ENCODE measurements around the gene DCC. TPM values are rescaled to one million over a fixed set of nuclear protein-coding genes. Genes with fewer than 3 reads are reported as not detected.

The DCC gene
- total and polyA plus RNA-seq, 9 of the 15 experiments (the other 6 are each of a cell fraction or from before 2014, with no cell fraction given), result not detected

DNA sequence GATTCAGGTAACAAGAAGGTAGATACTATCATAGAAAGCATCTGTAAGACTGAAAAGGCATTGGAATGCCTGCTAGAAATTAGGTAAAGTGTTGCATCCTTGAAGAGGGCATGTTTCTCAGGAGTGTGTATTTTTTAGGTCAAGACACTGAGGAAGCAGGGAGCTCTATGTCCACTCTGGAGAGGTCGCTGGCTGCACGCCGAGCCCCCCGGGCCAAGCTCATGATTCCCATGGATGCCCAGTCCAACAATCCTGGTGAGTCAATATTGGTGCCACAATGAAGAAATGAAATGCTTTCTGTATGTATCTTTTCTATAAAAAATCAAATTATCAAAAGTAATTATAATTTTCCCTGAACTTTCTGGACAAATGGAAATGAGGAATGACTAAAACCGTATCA is 1127.8 kb downstream of the DCC start:
- H3K27me3 ChIP-seq (ENCODE audit: control insufficient read depth in 2 of 2, insufficient read depth in 2 of 2, low read length in 2 of 2), result no peaks in the 10 kb centered on the region
- no TSS peak for BruUV-seq (replicated peaks)
- H3K9me3 ChIP-seq (replicated peaks; ENCODE audit: control insufficient read depth, insufficient read depth, low read depth, low read length), result no peaks in the 10 kb centered on the region
- TF ChIP-seq, protein P1, sequence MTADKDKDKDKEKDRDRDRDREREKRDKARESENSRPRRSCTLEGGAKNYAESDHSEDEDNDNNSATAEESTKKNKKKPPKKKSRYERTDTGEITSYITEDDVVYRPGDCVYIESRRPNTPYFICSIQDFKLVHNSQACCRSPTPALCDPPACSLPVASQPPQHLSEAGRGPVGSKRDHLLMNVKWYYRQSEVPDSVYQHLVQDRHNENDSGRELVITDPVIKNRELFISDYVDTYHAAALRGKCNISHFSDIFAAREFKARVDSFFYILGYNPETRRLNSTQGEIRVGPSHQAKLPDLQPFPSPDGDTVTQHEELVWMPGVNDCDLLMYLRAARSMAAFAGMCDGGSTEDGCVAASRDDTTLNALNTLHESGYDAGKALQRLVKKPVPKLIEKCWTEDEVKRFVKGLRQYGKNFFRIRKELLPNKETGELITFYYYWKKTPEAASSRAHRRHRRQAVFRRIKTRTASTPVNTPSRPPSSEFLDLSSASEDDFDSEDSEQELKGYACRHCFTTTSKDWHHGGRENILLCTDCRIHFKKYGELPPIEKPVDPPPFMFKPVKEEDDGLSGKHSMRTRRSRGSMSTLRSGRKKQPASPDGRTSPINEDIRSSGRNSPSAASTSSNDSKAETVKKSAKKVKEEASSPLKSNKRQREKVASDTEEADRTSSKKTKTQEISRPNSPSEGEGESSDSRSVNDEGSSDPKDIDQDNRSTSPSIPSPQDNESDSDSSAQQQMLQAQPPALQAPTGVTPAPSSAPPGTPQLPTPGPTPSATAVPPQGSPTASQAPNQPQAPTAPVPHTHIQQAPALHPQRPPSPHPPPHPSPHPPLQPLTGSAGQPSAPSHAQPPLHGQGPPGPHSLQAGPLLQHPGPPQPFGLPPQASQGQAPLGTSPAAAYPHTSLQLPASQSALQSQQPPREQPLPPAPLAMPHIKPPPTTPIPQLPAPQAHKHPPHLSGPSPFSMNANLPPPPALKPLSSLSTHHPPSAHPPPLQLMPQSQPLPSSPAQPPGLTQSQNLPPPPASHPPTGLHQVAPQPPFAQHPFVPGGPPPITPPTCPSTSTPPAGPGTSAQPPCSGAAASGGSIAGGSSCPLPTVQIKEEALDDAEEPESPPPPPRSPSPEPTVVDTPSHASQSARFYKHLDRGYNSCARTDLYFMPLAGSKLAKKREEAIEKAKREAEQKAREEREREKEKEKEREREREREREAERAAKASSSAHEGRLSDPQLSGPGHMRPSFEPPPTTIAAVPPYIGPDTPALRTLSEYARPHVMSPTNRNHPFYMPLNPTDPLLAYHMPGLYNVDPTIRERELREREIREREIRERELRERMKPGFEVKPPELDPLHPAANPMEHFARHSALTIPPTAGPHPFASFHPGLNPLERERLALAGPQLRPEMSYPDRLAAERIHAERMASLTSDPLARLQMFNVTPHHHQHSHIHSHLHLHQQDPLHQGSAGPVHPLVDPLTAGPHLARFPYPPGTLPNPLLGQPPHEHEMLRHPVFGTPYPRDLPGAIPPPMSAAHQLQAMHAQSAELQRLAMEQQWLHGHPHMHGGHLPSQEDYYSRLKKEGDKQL (CRISPR knock-in tag; IDR thresholded peaks at IDR 0.05; ENCODE audit: borderline replicate concordance), result no peak
- TF ChIP-seq FOXP1 (CRISPR knock-in tag; IDR thresholded peaks at IDR 0.05) (no peak), HES1 (IDR thresholded peaks at IDR 0.05; ENCODE audit: low read depth) (no peak), HDAC3 (IDR thresholded peaks at IDR 0.05; ENCODE audit: borderline replicate concordance, partially characterized antibody) (no peak), ELF1 (tag; IDR thresholded peaks at IDR 0.05) (no peak), ZNF253 (CRISPR knock-in tag; conservative IDR thresholded peaks at IDR 0.05) (no peak), ZFX (CRISPR knock-in tag; IDR thresholded peaks at IDR 0.05) (no peak), ZZZ3 (IDR thresholded peaks at IDR 0.05) (no peak), RUNX1 (IDR thresholded peaks at IDR 0.05; ENCODE audit: low read depth) (no peak), POLR2B (IDR thresholded peaks at IDR 0.05; ENCODE audit: low read depth, partially characterized antibody) (no peak), ZNF12 (CRISPR knock-in tag; IDR thresholded peaks at IDR 0.05) (no peak), POLR3G (IDR thresholded peaks at IDR 0.05; ENCODE audit: extremely low read depth, insufficient read length, insufficient replicate concordance) (no peak), NUFIP1 (IDR thresholded peaks at IDR 0.05; ENCODE audit: partially characterized antibody) (no peak), DNMT1 (IDR thresholded peaks at IDR 0.05) (no peak), KAT8 (IDR thresholded peaks at IDR 0.05; ENCODE audit: low read depth) (no peak), GATAD2B (IDR thresholded peaks at IDR 0.05; ENCODE audit: borderline replicate concordance) (no peak)
- TF ChIP-seq, protein P2, sequence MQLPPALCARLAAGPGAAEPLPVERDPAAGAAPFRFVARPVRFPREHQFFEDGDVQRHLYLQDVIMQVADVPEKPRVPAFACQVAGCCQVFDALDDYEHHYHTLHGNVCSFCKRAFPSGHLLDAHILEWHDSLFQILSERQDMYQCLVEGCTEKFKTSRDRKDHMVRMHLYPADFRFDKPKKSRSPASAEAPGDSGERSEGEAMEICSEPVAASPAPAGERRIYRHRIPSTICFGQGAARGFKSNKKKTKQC (CRISPR knock-in tag; IDR thresholded peaks at IDR 0.05), result no peak
- TF ChIP-seq, protein P3, sequence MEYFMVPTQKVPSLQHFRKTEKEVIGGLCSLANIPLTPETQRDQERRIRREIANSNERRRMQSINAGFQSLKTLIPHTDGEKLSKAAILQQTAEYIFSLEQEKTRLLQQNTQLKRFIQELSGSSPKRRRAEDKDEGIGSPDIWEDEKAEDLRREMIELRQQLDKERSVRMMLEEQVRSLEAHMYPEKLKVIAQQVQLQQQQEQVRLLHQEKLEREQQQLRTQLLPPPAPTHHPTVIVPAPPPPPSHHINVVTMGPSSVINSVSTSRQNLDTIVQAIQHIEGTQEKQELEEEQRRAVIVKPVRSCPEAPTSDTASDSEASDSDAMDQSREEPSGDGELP (CRISPR knock-in tag; IDR thresholded peaks at IDR 0.05; ENCODE audit: borderline replicate concordance), result no peak
- no peaks in the 10 kb centered on the region for H3K4me1 ChIP-seq (replicated peaks in 1 of 2; ENCODE audit: control insufficient read depth in 2 of 2, insufficient read depth in 2 of 2, low read length in 2 of 2)
- no peaks in the 10 kb centered on the region for H3K36me3 ChIP-seq (ENCODE audit: control insufficient read depth, insufficient read depth, low read length)
- H3K9me1 ChIP-seq (ENCODE audit: control insufficient read depth, insufficient read depth, low read length), result no peaks in the 10 kb centered on the region
- ChIA-PET POLR2A (no interaction called here), CTCF (ENCODE audit: low intra/inter-chr PET ratio) (no interaction called here)
- H3K27ac ChIP-seq (ENCODE audit: extremely low read depth, low read depth, low read length), result no peak overlapping the region
- intact Hi-C loops (cut with micrococcal nuclease), result no loop called here
- H3K4me3 ChIP-seq, result no peak overlapping the region
- WGBS (ENCODE audit: insufficient coverage, low coverage, missing lambda C conversion rate), result 0% methylated on average over 5 of the region's 5 CpGs
- DNase-seq (ENCODE audit: extremely low read depth in 1 of 4, low spot score in 3 of 4) (no peak), FAIRE-seq (no peak), ATAC-seq (no peak)
- H4K20me1 ChIP-seq (replicated peaks; ENCODE audit: control insufficient read depth, insufficient read depth, low read length), result no peaks in the 10 kb centered on the region
- H2AFZ ChIP-seq (ENCODE audit: low read depth, low read length), result no peak overlapping the region
- no peak overlapping the region for H3K4me2 ChIP-seq (ENCODE audit: insufficient read depth, low read length)
- H3K9ac ChIP-seq (ENCODE audit: insufficient read depth in 1 of 2, low read depth in 2 of 2, low read length in 2 of 2), result no peak overlapping the region
- in situ Hi-C loops (cut with MboI), result no loop called here
- no peaks in the 10 kb centered on the region for H3K79me2 ChIP-seq (ENCODE audit: control insufficient read depth, insufficient read depth, low read length)

Data from K562 (cell line).